ENCODE data around the gene PLD3. TPM values are rescaled to one million over a fixed set of nuclear protein-coding genes. Genes with fewer than 3 reads are reported as not detected.
A peak's percentile ranks its signal among the peaks of the same experiment; 100 is the strongest.

Gene PLD3
- total RNA-seq, 4 donors from 2014 or later, result 108 to 372 (median 158) TPM

- Histone ChIP-seq H3K27me3 (no peaks in the 10 kb centered on the region), H3K4me1 (no peaks in the 10 kb centered on the region), H3K27ac (no peak overlapping the region), H3K4me3 (no peak overlapping the region), H3K9me3 (no peaks in the 10 kb centered on the region), H3K36me3 (no peaks in the 10 kb centered on the region)
- no peak for TF ChIP-seq POLR2A (IDR thresholded peaks at IDR 0.05)
- TF ChIP-seq, protein P1, sequence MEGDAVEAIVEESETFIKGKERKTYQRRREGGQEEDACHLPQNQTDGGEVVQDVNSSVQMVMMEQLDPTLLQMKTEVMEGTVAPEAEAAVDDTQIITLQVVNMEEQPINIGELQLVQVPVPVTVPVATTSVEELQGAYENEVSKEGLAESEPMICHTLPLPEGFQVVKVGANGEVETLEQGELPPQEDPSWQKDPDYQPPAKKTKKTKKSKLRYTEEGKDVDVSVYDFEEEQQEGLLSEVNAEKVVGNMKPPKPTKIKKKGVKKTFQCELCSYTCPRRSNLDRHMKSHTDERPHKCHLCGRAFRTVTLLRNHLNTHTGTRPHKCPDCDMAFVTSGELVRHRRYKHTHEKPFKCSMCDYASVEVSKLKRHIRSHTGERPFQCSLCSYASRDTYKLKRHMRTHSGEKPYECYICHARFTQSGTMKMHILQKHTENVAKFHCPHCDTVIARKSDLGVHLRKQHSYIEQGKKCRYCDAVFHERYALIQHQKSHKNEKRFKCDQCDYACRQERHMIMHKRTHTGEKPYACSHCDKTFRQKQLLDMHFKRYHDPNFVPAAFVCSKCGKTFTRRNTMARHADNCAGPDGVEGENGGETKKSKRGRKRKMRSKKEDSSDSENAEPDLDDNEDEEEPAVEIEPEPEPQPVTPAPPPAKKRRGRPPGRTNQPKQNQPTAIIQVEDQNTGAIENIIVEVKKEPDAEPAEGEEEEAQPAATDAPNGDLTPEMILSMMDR (IDR thresholded peaks at IDR 0.05), result peak; percentile 52 to 74 (median 69)
- intact Hi-C loops (cut with DNase I; ENCODE audit: low total_unique reads), result loop anchor here (2.0 kb wide), 1 partner anchor 79 kb away; the partner anchor contains the start of gene CCNP
- DNase-seq, result peak; percentile 73 to 75
These were observed 43.1 kb upstream of the PLD3 start for GRCh38 chr19:40305403-40305802.

GRCh38 chr19:40309666-40310065 lies 38.8 kb upstream of the PLD3 start:
- DNase-seq, result no peak
- Histone ChIP-seq H3K27ac (no peak overlapping the region), H3K4me3 (no peak overlapping the region), H3K27me3 (no peaks in the 10 kb centered on the region), H3K9me3 (no peaks in the 10 kb centered on the region), H3K4me1 (no peaks in the 10 kb centered on the region), H3K36me3 (no peaks in the 10 kb centered on the region)
- intact Hi-C loops (cut with DNase I; ENCODE audit: low total_unique reads), result no loop called here
- TF ChIP-seq, protein P1 (IDR thresholded peaks at IDR 0.05), result no peak
- TF ChIP-seq POLR2A (IDR thresholded peaks at IDR 0.05), result no peak

DNA sequence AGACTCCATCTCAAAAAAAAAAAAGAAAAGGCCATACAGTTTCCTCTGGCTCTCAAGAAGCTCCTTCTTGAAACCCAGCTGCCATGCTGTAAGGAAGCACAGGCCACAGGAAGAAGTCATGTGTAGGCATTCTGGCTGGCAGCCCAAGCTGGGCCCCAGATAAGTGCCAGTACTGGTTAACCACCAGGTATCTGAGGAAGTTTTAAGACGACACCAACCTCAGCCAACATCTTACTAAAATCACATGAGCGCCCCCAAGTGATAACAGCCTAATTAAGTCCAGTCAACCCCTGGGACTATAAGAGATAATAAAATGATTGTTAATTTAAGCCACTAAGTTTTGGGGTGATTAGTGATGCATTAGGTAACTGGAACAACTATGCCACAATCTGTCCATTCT lies 36.0 kb upstream of the PLD3 start:
- intact Hi-C loops (cut with DNase I; ENCODE audit: low total_unique reads), result no loop called here
- Histone ChIP-seq H3K27me3 (no peaks in the 10 kb centered on the region), H3K36me3 (no peaks in the 10 kb centered on the region), H3K4me3 (no peak overlapping the region), H3K4me1 (no peaks in the 10 kb centered on the region), H3K9me3 (no peaks in the 10 kb centered on the region), H3K27ac (no peak overlapping the region)
- TF ChIP-seq, protein P1 (IDR thresholded peaks at IDR 0.05), result no peak
- no peak for TF ChIP-seq POLR2A (IDR thresholded peaks at IDR 0.05)
- DNase-seq, result no peak

DNA sequence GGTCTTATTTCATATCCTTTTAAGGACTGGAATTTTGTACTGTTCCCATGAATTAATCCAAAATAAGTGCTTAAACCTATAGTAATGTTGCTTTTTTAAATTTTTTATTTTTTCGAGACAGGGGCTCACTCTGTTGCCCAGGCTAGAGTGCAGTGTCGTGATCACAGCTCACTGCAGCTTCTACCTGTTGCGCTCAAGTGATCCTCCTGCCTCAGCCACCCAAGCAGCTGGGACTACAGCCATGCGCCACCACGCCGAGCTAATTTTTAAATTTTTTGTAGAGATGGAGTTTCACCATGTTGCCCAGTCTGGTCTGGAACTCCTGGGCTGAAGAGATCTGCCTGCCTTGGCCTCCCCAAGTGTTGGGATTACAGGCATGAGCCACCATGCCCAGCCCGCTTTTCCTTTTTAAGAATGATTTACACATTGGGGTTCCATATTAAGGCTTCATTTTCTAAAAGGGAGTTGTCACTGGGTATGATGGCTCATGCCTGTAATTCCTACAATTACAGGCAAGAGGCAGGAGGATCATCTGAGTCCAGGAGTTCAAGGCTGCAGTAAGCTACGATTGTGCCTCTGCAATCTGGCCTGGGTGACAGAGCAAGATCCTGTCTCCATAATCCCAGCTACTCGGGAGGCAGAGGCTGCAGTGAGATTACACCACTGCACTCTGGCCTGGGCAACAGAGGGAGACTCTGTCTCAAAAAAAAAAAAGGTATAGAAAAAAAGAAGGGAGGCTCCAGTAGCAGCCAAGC lies 35.1 kb upstream of the PLD3 start:
- intact Hi-C loops (cut with DNase I; ENCODE audit: low total_unique reads), result no loop called here
- Histone ChIP-seq H3K27me3 (no peaks in the 10 kb centered on the region), H3K4me1 (no peaks in the 10 kb centered on the region), H3K4me3 (no peak overlapping the region), H3K36me3 (no peaks in the 10 kb centered on the region), H3K9me3 (no peaks in the 10 kb centered on the region), H3K27ac (no peak overlapping the region)
- TF ChIP-seq, protein P1 (IDR thresholded peaks at IDR 0.05), result no peak
- TF ChIP-seq POLR2A (IDR thresholded peaks at IDR 0.05), result no peak
- no peak for DNase-seq

DNA sequence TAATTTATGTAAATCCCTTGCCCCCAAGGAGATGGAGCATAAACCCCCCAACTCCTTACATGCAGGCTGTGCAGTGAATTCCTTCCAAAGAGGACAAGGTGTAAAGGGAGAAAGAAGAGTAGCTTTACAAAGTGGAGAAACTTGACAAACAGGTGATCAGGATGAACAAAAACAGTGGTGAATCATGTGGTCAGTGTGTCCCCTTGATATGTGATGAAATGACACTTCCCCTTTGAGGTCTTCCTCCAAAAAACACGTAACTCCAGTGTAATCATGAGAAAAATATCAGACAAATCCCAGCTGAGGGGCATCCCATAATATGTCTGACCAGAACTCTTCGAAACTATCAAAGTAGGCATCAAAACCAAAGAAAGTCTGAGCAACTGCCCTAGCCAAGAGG lies 33.8 kb upstream of the PLD3 start:
- Histone ChIP-seq H3K9me3 (no peaks in the 10 kb centered on the region), H3K4me1 (no peaks in the 10 kb centered on the region), H3K27me3 (no peaks in the 10 kb centered on the region), H3K4me3 (no peak overlapping the region), H3K36me3 (no peaks in the 10 kb centered on the region), H3K27ac (no peak overlapping the region)
- intact Hi-C loops (cut with DNase I; ENCODE audit: low total_unique reads), result no loop called here
- no peak for DNase-seq
- TF ChIP-seq, protein P1 (IDR thresholded peaks at IDR 0.05), result no peak
- no peak for TF ChIP-seq POLR2A (IDR thresholded peaks at IDR 0.05)

Measured in uterus (tissue), 4 donors.